Tibial nerve (tissue), 4 donors: ENCODE results near the gene MEF2D. TPM values are rescaled to one million over a fixed set of nuclear protein-coding genes. Genes with fewer than 3 reads are reported as not detected.

ENCODE experiments used
- DNase-seq, 2 donors: peaks; one replicate each; pipeline ENCODE4 v3.0.0-alpha.2; 2019; ENCODE audit warnings: low spot score in 2 of 2
- H3K27ac ChIP-seq, 4 donors: fragments of 200-600 bp; sonication (generic) in 3 of 4; one replicate each; pipeline ENCODE4 v1.5.1; 2017 to 2019; ENCODE audit warnings: mild to moderate bottlenecking in 1 of 4
- H3K27me3 ChIP-seq, 2 donors: fragments of 200-600 bp; sonication (generic) in 1 of 2; one replicate each; pipeline versions ENCODE4 v1.5.1 to v1.6.0; 2017 to 2019
- H3K36me3 ChIP-seq, 3 donors: fragments of 200-600 bp; sonication (generic); one replicate each; pipeline ENCODE4 v1.5.1; 2018 to 2019
- H3K4me1 ChIP-seq, 4 donors: fragments of 200-600 bp; sonication (generic) in 3 of 4; one replicate each; pipeline ENCODE4 v1.5.1; 2017 to 2019
- H3K4me3 ChIP-seq, 4 donors: fragments of 200-600 bp; sonication (generic) in 3 of 4; one replicate each; pipeline ENCODE4 v1.5.1; 2017 to 2019; ENCODE audit warnings: mild to moderate bottlenecking in 1 of 4, moderate library complexity in 1 of 4
- H3K9me3 ChIP-seq, 4 donors: fragments of 200-600 bp; sonication (generic) in 3 of 4; one replicate each; pipeline ENCODE4 v1.5.1; 2017 to 2019
- EP300 ChIP-seq, 2 donors: sonication (generic); formaldehyde crosslinking; IDR thresholded peaks; one replicate each; pipeline ENCODE4 v1.6.1; 2017; ENCODE audit warnings: antibody characterized with exemption in 2 of 2, mild to moderate bottlenecking in 1 of 2
- POLR2A ChIP-seq, 2 donors: fragments of 450-650 bp; IDR thresholded peaks; one replicate each; pipeline ENCODE4 v1.6.1; 2017; ENCODE audit warnings: antibody characterized with exemption in 2 of 2, mild to moderate bottlenecking in 2 of 2, moderate library complexity in 2 of 2
- WGBS, 2 donors: methylation state at CpG; one replicate each; pipeline ENCODE4 v1.1.5; 2018; 5-methylcytosine and 5-hydroxymethylcytosine counted together
- total RNA-seq, 4 donors: library from RNA; depleted of rRNA; stranded (reverse); fragments of >200 nt; gene quantifications; one replicate each; pipeline ENCODE4 v1.1.0, GENCODE V29; 2016
- TF ChIP-seq, protein P1 (sequence below), 5 experiments: fragments of 200-600 bp in 3 of 5; fragments of 450-650 bp in 2 of 5; sonication (generic) in 3 of 5; IDR thresholded peaks; one replicate each; pipeline ENCODE4 v1.5.1; 2016 to 2019; ENCODE audit warnings: antibody characterized with exemption in 5 of 5, mild to moderate bottlenecking in 3 of 5, moderate library complexity in 2 of 5

Gene MEF2D
- total RNA-seq, 4 donors from 2014 or later, result 67.5 to 84.9 (median 70.8) TPM

DNA sequence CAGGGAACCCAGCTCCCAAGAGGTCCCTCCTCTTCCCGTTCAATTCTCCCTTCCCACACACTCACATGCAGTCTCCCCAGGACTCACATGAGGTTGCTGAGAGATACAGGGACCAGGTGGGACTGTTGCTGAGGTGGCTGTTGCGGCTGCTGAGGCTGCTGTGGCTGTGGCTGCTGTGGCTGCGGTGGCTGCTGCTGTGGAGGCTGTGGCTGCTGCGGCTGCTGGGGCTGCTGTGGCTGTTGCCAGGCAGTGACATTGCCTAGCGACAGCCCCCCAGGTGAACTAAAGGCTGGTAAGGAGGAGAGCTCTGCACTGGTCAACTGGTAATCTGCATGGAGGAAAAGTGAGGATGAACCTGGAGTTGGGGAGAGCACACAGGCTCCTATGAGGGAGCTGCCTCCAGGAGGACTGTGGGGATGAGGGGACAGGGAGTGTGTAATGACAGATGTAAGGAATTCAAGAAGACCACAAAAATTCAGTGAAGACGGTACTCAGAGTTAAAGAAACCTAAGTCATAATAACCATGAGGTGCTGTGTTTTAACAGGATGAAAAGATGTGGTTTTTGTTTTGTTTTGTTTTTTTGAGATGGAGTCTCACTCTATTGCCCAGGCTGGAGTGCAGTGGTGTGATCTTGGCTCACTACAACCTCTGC lies 31.8 kb downstream of the MEF2D start:
- Histone ChIP-seq H3K27ac (peak overlapping the region in 2 of 4 donors; percentile 22 to 85), H3K36me3 (peaks cover 9 to 82% (median 22%) of the 10 kb centered on the region in 3 donors), H3K4me1 (peaks cover 0 to 65% (median 22%) of the 10 kb centered on the region in 4 donors), H3K9me3 (no peaks in the 10 kb centered on the region), H3K4me3 (no peak overlapping the region), H3K27me3 (no peaks in the 10 kb centered on the region)
- no peak for DNase-seq
- WGBS, 2 donors, result 81 to 86% methylated on average over 6 of the region's 6 CpGs
- TF ChIP-seq, protein P1, sequence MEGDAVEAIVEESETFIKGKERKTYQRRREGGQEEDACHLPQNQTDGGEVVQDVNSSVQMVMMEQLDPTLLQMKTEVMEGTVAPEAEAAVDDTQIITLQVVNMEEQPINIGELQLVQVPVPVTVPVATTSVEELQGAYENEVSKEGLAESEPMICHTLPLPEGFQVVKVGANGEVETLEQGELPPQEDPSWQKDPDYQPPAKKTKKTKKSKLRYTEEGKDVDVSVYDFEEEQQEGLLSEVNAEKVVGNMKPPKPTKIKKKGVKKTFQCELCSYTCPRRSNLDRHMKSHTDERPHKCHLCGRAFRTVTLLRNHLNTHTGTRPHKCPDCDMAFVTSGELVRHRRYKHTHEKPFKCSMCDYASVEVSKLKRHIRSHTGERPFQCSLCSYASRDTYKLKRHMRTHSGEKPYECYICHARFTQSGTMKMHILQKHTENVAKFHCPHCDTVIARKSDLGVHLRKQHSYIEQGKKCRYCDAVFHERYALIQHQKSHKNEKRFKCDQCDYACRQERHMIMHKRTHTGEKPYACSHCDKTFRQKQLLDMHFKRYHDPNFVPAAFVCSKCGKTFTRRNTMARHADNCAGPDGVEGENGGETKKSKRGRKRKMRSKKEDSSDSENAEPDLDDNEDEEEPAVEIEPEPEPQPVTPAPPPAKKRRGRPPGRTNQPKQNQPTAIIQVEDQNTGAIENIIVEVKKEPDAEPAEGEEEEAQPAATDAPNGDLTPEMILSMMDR (IDR thresholded peaks at IDR 0.05), result no peak
- TF ChIP-seq POLR2A (IDR thresholded peaks at IDR 0.05) (no peak), EP300 (IDR thresholded peaks at IDR 0.05) (no peak)

DNA sequence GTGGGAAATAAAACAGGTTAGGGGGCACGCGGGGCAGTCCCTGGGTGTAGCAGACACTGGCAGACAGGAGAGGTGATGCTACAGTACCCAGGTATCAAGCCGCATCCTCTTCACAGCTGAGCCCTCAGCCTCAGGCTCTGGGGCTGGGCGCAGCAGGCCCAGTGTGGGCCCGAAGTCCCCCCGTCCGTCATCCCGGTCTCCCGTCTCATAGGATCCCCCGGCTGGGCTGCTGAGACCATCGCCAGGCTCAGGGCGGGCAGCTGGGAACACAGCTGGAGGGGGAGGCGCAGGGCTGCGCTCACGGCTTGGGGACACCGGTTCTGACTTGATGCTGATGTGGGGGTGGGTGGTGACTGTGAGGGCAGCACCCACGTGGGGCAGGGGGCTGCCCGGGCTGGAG lies 32.7 kb downstream of the MEF2D start:
- Histone ChIP-seq H3K4me3 (no peak overlapping the region), H3K36me3 (peaks cover 9 to 72% (median 13%) of the 10 kb centered on the region in 3 donors), H3K9me3 (no peaks in the 10 kb centered on the region), H3K27ac (peak overlapping the region in 1 of 4 donors; percentile 85), H3K27me3 (no peaks in the 10 kb centered on the region), H3K4me1 (peaks cover 0 to 74% (median 22%) of the 10 kb centered on the region in 4 donors)
- WGBS, 2 donors, result 85 to 86% methylated on average over 18 of the region's 18 CpGs
- TF ChIP-seq EP300 (IDR thresholded peaks at IDR 0.05) (no peak), POLR2A (IDR thresholded peaks at IDR 0.05) (no peak)
- TF ChIP-seq, protein P1 (IDR thresholded peaks at IDR 0.05), result no peak
- no peak for DNase-seq

DNA sequence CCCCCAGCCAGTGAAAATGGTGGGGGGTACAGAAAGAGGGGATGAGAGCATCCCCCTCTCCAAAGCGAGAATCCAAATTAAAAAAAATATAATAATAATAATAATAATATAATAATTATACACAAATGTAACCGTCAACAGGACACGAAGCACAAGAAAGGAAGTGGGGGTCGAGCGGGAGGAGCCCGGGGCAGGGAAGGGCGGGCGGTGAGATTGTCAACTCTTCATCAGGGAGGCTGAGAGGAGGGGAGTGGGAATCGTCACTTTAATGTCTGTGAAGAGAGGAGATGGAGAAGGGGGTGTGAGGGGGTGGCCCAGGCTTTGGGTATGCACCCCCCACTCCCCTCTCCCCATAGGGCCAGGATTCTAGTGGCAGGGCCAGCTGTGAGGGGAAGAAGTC lies 33.2 kb downstream of the MEF2D start:
- no peak for DNase-seq
- WGBS, 2 donors, result 75 to 79% methylated on average over 9 of the region's 9 CpGs
- Histone ChIP-seq H3K4me1 (peaks cover 0 to 74% (median 22%) of the 10 kb centered on the region in 4 donors), H3K27ac (peak overlapping the region in 2 of 4 donors; percentile 78 to 85), H3K36me3 (peaks cover 9 to 67% (median 11%) of the 10 kb centered on the region in 3 donors), H3K4me3 (no peak overlapping the region), H3K27me3 (no peaks in the 10 kb centered on the region), H3K9me3 (no peaks in the 10 kb centered on the region)
- TF ChIP-seq, protein P1 (IDR thresholded peaks at IDR 0.05), result no peak
- TF ChIP-seq EP300 (IDR thresholded peaks at IDR 0.05), result no peak
- no peak for TF ChIP-seq POLR2A (IDR thresholded peaks at IDR 0.05)

- DNase-seq, result no peak
- Histone ChIP-seq H3K27me3 (no peaks in the 10 kb centered on the region), H3K36me3 (peaks cover 6 to 52% (median 9%) of the 10 kb centered on the region in 3 donors), H3K9me3 (no peaks in the 10 kb centered on the region), H3K4me1 (peaks cover 0 to 63% (median 20%) of the 10 kb centered on the region in 4 donors), H3K27ac (peak overlapping the region; percentile 1 to 85 (median 74)), H3K4me3 (no peak overlapping the region)
- TF ChIP-seq POLR2A (IDR thresholded peaks at IDR 0.05) (no peak), EP300 (IDR thresholded peaks at IDR 0.05) (no peak)
- TF ChIP-seq, protein P1 (IDR thresholded peaks at IDR 0.05), result no peak
- 31 to 34% methylated on average over 14 to 17 of the region's 17 CpGs for WGBS, 2 donors
These were observed 34.7 kb downstream of the MEF2D start for GRCh38 chr1:156465747-156466365.
